Muscle layer of colon (tissue), 2 donors: ENCODE measurements around the gene TTC39B.

ENCODE experiments used
- H3K27ac ChIP-seq: one replicate; pipeline ENCODE4 v1.7.0; 2013; ENCODE audit warnings: low read depth, mild to moderate bottlenecking, low read length, moderate library complexity
- H3K27me3 ChIP-seq, 2 donors: one replicate each; pipeline ENCODE4 v1.7.0; 2013; ENCODE audit warnings: low read length in 2 of 2, mild to moderate bottlenecking in 2 of 2; ENCODE audit not compliant: insufficient read depth in 2 of 2, control insufficient read depth in 1 of 2
- H3K36me3 ChIP-seq: one replicate; pipeline ENCODE4 v1.7.0; 2013; ENCODE audit warnings: mild to moderate bottlenecking, low read length; ENCODE audit not compliant: insufficient read depth
- H3K4me1 ChIP-seq: one replicate; pipeline ENCODE4 v1.7.0; 2013; ENCODE audit warnings: mild to moderate bottlenecking, low read length; ENCODE audit not compliant: insufficient read depth
- H3K4me3 ChIP-seq, 2 donors: one replicate each; pipeline ENCODE4 v1.7.0; 2013; ENCODE audit warnings: low read length in 2 of 2, low read depth in 1 of 2, mild to moderate bottlenecking in 1 of 2, moderate library complexity in 1 of 2
- H3K9ac ChIP-seq: one replicate; pipeline ENCODE4 v1.7.0; 2013; ENCODE audit warnings: low read length
- H3K9me3 ChIP-seq: one replicate; pipeline ENCODE4 v1.7.0; 2013; ENCODE audit warnings: mild to moderate bottlenecking, low read length
- donor health status: abdominal sarcoma.
- donor health status: Adenocarcinoma of cecum.

TTC39B gene

GRCh38 chr9:15256426-15256825, 50.6 kb downstream of the TTC39B start:
- Histone ChIP-seq H3K27me3 (no peaks in the 10 kb centered on the region), H3K36me3 (no peaks in the 10 kb centered on the region), H3K9me3 (no peaks in the 10 kb centered on the region), H3K4me3 (no peak overlapping the region), H3K4me1 (no peaks in the 10 kb centered on the region), H3K9ac (no peak overlapping the region), H3K27ac (no peak overlapping the region)

GRCh38 chr9:15253786-15254185, 53.2 kb downstream of the TTC39B start:
- Histone ChIP-seq H3K27me3 (no peaks in the 10 kb centered on the region), H3K4me3 (no peak overlapping the region), H3K27ac (no peak overlapping the region), H3K9me3 (no peaks in the 10 kb centered on the region), H3K36me3 (no peaks in the 10 kb centered on the region), H3K4me1 (peaks cover 11% of the 10 kb centered on the region), H3K9ac (no peak overlapping the region)

GRCh38 chr9:15253197-15253596, 53.8 kb downstream of the TTC39B start:
- Histone ChIP-seq H3K4me3 (no peak overlapping the region), H3K36me3 (no peaks in the 10 kb centered on the region), H3K27me3 (no peaks in the 10 kb centered on the region), H3K9me3 (no peaks in the 10 kb centered on the region), H3K27ac (no peak overlapping the region), H3K4me1 (peaks cover 15% of the 10 kb centered on the region), H3K9ac (no peak overlapping the region)

- Histone ChIP-seq H3K4me3 (no peak overlapping the region), H3K9ac (no peak overlapping the region), H3K27me3 (no peaks in the 10 kb centered on the region), H3K36me3 (no peaks in the 10 kb centered on the region), H3K9me3 (no peaks in the 10 kb centered on the region), H3K27ac (no peak overlapping the region), H3K4me1 (peaks cover 17% of the 10 kb centered on the region)
Measured at GRCh38 chr9:15249981-15250380, 57.0 kb downstream of the TTC39B start.

- H3K9ac ChIP-seq, result no peak overlapping the region
- H3K4me1 ChIP-seq, result peaks cover 17% of the 10 kb centered on the region
- H3K4me3 ChIP-seq, result no peak overlapping the region
- H3K27ac ChIP-seq, result no peak overlapping the region
- no peaks in the 10 kb centered on the region for H3K9me3 ChIP-seq
- no peaks in the 10 kb centered on the region for H3K27me3 ChIP-seq
- no peaks in the 10 kb centered on the region for H3K36me3 ChIP-seq
Measured at GRCh38 chr9:15249042-15249818, 57.8 kb downstream of the TTC39B start.

GRCh38 chr9:15248621-15249020, 58.4 kb downstream of the TTC39B start:
- H3K36me3 ChIP-seq, result no peaks in the 10 kb centered on the region
- H3K27me3 ChIP-seq, result no peaks in the 10 kb centered on the region
- no peak overlapping the region for H3K27ac ChIP-seq
- H3K4me1 ChIP-seq, result peaks cover 17% of the 10 kb centered on the region
- no peak overlapping the region for H3K9ac ChIP-seq
- H3K4me3 ChIP-seq, result no peak overlapping the region
- H3K9me3 ChIP-seq, result no peaks in the 10 kb centered on the region

- no peak overlapping the region for H3K9ac ChIP-seq
- peaks cover 17% of the 10 kb centered on the region for H3K4me1 ChIP-seq
- no peaks in the 10 kb centered on the region for H3K36me3 ChIP-seq
- H3K4me3 ChIP-seq, result no peak overlapping the region
- no peaks in the 10 kb centered on the region for H3K27me3 ChIP-seq
- H3K9me3 ChIP-seq, result no peaks in the 10 kb centered on the region
- no peak overlapping the region for H3K27ac ChIP-seq
Measured at GRCh38 chr9:15248081-15248480, 58.9 kb downstream of the TTC39B start.

- Histone ChIP-seq H3K4me3 (no peak overlapping the region), H3K9me3 (no peaks in the 10 kb centered on the region), H3K27ac (no peak overlapping the region), H3K9ac (no peak overlapping the region), H3K27me3 (no peaks in the 10 kb centered on the region), H3K4me1 (peaks cover 17% of the 10 kb centered on the region), H3K36me3 (no peaks in the 10 kb centered on the region)
Measured at GRCh38 chr9:15246708-15247107, 60.3 kb downstream of the TTC39B start.

GRCh38 chr9:15246243-15246642, 60.8 kb downstream of the TTC39B start:
- H3K4me3 ChIP-seq, result no peak overlapping the region
- H3K27ac ChIP-seq, result no peak overlapping the region
- H3K4me1 ChIP-seq, result peaks cover 17% of the 10 kb centered on the region
- no peaks in the 10 kb centered on the region for H3K9me3 ChIP-seq
- H3K36me3 ChIP-seq, result no peaks in the 10 kb centered on the region
- no peaks in the 10 kb centered on the region for H3K27me3 ChIP-seq
- H3K9ac ChIP-seq, result no peak overlapping the region

- Histone ChIP-seq H3K4me1 (peaks cover 6% of the 10 kb centered on the region), H3K27me3 (no peaks in the 10 kb centered on the region), H3K36me3 (no peaks in the 10 kb centered on the region), H3K4me3 (no peak overlapping the region), H3K9ac (no peak overlapping the region), H3K27ac (no peak overlapping the region), H3K9me3 (no peaks in the 10 kb centered on the region)
Measured at GRCh38 chr9:15244001-15244441, 63.0 kb downstream of the TTC39B start.

- H3K27me3 ChIP-seq, result no peaks in the 10 kb centered on the region
- H3K9ac ChIP-seq, result no peak overlapping the region
- H3K36me3 ChIP-seq, result no peaks in the 10 kb centered on the region
- H3K27ac ChIP-seq, result no peak overlapping the region
- H3K4me1 ChIP-seq, result peaks cover under 1% of the 10 kb centered on the region
- no peak overlapping the region for H3K4me3 ChIP-seq
- H3K9me3 ChIP-seq, result no peaks in the 10 kb centered on the region
Measured at GRCh38 chr9:15243081-15243480, 63.9 kb downstream of the TTC39B start.

GRCh38 chr9:15240927-15241326, 66.1 kb downstream of the TTC39B start:
- Histone ChIP-seq H3K27me3 (no peaks in the 10 kb centered on the region), H3K9me3 (no peaks in the 10 kb centered on the region), H3K4me3 (no peak overlapping the region), H3K27ac (no peak overlapping the region), H3K4me1 (no peaks in the 10 kb centered on the region), H3K36me3 (no peaks in the 10 kb centered on the region), H3K9ac (no peak overlapping the region)
